Transverse colon (tissue), 4 donors: Measurements from ENCODE around the gene DPH7. TPM values are rescaled to one million over a fixed set of nuclear protein-coding genes. Genes with fewer than 3 reads are reported as not detected.
A peak's percentile ranks its signal among the peaks of the same experiment; 100 is the strongest.

Experiments used
- DNase-seq: peaks from one replicate; pipeline ENCODE4 v3.0.0-alpha.2; 2019
- H3K27ac ChIP-seq, 4 donors: fragments of 200-600 bp; sonication (generic); 2 replicates each; pipeline ENCODE4 v1.5.1; 2016 to 2018; ENCODE audit warnings: inconsistent platforms in 4 of 4
- H3K27me3 ChIP-seq: fragments of 200-600 bp; sonication (generic); 2 replicates; pipeline ENCODE4 v1.5.1; 2017; ENCODE audit warnings: inconsistent platforms
- H3K36me3 ChIP-seq, 4 donors: fragments of 200-600 bp; sonication (generic); 2 replicates each; pipeline ENCODE4 v1.5.1; 2017 to 2019; ENCODE audit warnings: inconsistent platforms in 4 of 4
- H3K4me1 ChIP-seq, 4 donors: fragments of 200-600 bp; sonication (generic); 2 replicates each; pipeline ENCODE4 v1.5.1; 2017 to 2020; ENCODE audit warnings: inconsistent platforms in 4 of 4
- H3K4me3 ChIP-seq, 4 donors: fragments of 200-600 bp; sonication (generic); 1 replicate in 1 of 4; 2 replicates in 3 of 4; pipeline versions ENCODE4 v1.5.1 to v1.6.1; 2017 to 2019; ENCODE audit warnings: inconsistent platforms in 4 of 4
- H3K9me3 ChIP-seq, 2 donors: fragments of 200-600 bp; sonication (generic); 2 replicates each; pipeline ENCODE4 v1.5.1; 2017 to 2019; ENCODE audit warnings: inconsistent platforms in 2 of 2
- EP300 ChIP-seq: sonication (generic); formaldehyde crosslinking; IDR thresholded peaks from one replicate; pipeline ENCODE4 v1.6.1; 2017; ENCODE audit warnings: antibody characterized with exemption, low read depth
- POLR2A ChIP-seq: fragments of 450-650 bp; IDR thresholded peaks from one replicate; pipeline ENCODE4 v1.6.1; 2016; ENCODE audit warnings: antibody characterized with exemption, mild to moderate bottlenecking, moderate library complexity
- POLR2AphosphoS5 ChIP-seq, 3 donors: sonication (generic); formaldehyde crosslinking; IDR thresholded peaks; one replicate each; pipeline ENCODE4 v1.6.1; 2016; ENCODE audit warnings: antibody characterized with exemption in 3 of 3
- WGBS, 2 donors: methylation state at CpG; one replicate each; pipeline ENCODE4 v1.1.5; 2018; ENCODE audit warnings: low coverage in 1 of 2; 5-methylcytosine and 5-hydroxymethylcytosine counted together
- in situ Hi-C, 4 donors: fragments of 200-750 bp; cut with MboI; loops; one replicate each; pipeline versions ENCODE4 v1.15.0 to v1.15.1; 2017; ENCODE audit warnings: low sequenced_read_pairs in 3 of 4, low pct_ligation_motif_present in 1 of 4, low pct_unique_long_range_greater_than_20kb in 1 of 4
- intact Hi-C: fragments of 100-400 bp; cut with DNase I; formaldehyde crosslinking; loops from one replicate; pipeline ENCODE4 v1.15.1; 2023; ENCODE audit warnings: low total_unique reads
- total RNA-seq, 4 donors: library from RNA; depleted of rRNA; stranded (reverse); fragments of >200 nt; gene quantifications; one replicate each; pipeline ENCODE4 v1.1.0, GENCODE V29; 2016
- TF ChIP-seq, protein P1 (sequence below), 5 experiments: fragments of 200-600 bp in 3 of 5; fragments of 450-650 bp in 2 of 5; sonication (generic) in 3 of 5; IDR thresholded peaks; 1 replicate in 2 of 5; 2 replicates in 3 of 5; pipeline ENCODE4 v1.5.1; 2016 to 2017; ENCODE audit warnings: antibody characterized with exemption in 5 of 5, inconsistent platforms in 3 of 5, mild to moderate bottlenecking in 2 of 5, moderate library complexity in 1 of 5

The DPH7 gene
- total RNA-seq, 4 donors from 2014 or later = 28.8 to 53.5 (median 36.6) TPM

DNA sequence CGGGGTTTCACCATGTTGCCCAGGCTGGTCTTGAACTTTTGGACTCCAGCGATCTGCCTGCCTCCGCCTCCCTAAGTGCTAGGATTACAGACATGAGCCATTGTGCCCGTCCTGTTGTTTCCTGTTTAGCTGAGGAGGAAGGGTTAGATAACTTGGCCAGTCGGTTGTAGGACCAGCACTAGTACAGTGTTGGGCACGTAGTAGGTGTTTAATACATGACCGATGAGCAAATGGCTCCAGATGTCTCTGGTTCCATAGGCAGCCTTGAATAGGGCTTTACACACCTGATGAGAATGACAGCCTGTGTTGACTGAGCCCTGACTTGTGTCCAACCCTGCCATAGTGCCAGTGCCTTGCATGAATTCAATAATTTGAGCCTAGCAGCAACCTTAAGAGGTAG lies 41.9 kb upstream of the DPH7 start:
- 75 to 78% methylated on average over 3 to 7 of the region's 7 CpGs for WGBS, 2 donors
- Histone ChIP-seq H3K27ac (peak overlapping the region in 2 of 4 donors; percentile 86 to 87), H3K36me3 (no peaks in the 10 kb centered on the region), H3K4me3 (peak overlapping the region in 1 of 4 donors; percentile 54), H3K4me1 (peaks cover 21 to 46% (median 35%) of the 10 kb centered on the region in 4 donors), H3K27me3 (no peaks in the 10 kb centered on the region), H3K9me3 (no peaks in the 10 kb centered on the region)
- in situ Hi-C loops (no loop called here), intact Hi-C loops (no loop called here)
- TF ChIP-seq POLR2AphosphoS5 (IDR thresholded peaks at IDR 0.05) (no peak), EP300 (no peak), POLR2A (no peak)
- TF ChIP-seq, protein P1, sequence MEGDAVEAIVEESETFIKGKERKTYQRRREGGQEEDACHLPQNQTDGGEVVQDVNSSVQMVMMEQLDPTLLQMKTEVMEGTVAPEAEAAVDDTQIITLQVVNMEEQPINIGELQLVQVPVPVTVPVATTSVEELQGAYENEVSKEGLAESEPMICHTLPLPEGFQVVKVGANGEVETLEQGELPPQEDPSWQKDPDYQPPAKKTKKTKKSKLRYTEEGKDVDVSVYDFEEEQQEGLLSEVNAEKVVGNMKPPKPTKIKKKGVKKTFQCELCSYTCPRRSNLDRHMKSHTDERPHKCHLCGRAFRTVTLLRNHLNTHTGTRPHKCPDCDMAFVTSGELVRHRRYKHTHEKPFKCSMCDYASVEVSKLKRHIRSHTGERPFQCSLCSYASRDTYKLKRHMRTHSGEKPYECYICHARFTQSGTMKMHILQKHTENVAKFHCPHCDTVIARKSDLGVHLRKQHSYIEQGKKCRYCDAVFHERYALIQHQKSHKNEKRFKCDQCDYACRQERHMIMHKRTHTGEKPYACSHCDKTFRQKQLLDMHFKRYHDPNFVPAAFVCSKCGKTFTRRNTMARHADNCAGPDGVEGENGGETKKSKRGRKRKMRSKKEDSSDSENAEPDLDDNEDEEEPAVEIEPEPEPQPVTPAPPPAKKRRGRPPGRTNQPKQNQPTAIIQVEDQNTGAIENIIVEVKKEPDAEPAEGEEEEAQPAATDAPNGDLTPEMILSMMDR (IDR thresholded peaks at IDR 0.05) = no peak
- DNase-seq = no peak

DNA sequence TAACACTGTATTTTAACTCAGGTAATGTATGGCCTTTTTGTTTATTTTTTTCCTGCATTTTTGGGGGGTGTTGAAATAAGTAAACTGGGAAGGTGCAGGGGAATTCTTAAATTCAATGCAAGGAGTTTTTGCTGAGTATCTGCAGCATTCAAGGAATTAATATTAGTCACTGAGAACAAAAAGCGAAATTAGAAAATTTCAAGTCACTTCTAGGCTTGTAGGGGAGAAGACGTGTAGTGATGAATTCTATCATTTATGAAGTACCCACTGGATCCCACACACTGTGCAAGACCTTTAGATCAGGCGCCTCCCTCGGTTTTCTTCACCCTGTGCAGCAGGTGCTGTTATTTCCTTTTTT lies 41.3 kb upstream of the DPH7 start:
- TF ChIP-seq, protein P1 (IDR thresholded peaks at IDR 0.05) = no peak
- TF ChIP-seq POLR2A = no peak
- TF ChIP-seq EP300 = no peak
- TF ChIP-seq POLR2AphosphoS5 (IDR thresholded peaks at IDR 0.05) = no peak
- peak overlapping the region; percentile 54 to 88 (median 62) for H3K4me3 ChIP-seq
- H3K4me1 ChIP-seq = peaks cover 21 to 41% (median 35%) of the 10 kb centered on the region in 4 donors
- no peaks in the 10 kb centered on the region for H3K9me3 ChIP-seq
- intact Hi-C loops = no loop called here
- H3K36me3 ChIP-seq = no peaks in the 10 kb centered on the region
- in situ Hi-C loops = no loop called here
- H3K27ac ChIP-seq = peak overlapping the region; percentile 86 to 96 (median 89)
- no peaks in the 10 kb centered on the region for H3K27me3 ChIP-seq
- DNase-seq = no peak
- WGBS, 2 donors = 40 to 45% methylated on average over 4 of the region's 4 CpGs

DNA sequence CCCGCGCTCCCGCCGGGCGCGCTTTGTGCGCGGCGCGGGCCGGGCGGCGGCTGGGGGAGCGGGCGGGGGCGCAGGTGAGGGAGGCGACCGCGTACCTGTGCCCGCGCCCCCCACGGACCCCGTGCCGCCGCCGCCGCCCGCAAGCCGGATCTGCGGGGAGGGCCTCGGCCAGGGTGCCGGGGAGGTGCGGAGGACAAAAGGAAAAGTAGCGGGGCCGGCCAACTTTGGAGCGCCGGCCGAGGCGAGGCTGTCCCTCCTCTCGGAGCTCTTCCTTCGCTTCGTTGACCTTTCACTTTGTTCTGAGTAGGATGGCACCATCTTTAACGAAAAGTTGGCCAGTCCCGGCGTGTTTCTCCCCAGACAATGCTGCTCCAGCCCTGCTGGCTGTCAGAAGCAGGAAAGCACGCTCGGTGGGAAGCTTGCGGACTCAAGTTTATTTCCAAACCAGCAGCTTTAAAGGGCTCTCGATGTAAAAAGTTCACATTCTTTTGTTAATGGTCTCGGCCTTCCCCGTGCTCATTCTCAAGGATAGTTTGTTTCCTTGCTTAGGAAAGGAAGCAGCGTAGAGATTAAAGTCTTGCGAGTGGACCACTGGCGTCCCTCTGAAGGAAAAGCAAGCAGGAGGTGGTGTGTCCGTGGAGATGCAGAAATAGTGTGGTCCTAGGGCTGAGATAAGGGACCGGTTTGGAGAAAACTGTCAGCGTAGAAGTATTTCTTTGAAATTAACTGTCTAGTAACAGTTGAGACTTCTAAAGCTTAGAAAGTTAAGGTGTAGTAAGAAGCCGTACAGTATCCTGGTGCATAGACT lies 40.7 kb upstream of the DPH7 start:
- H3K27me3 ChIP-seq = no peaks in the 10 kb centered on the region
- intact Hi-C loops = loop anchor here (5.0 kb wide), 1 partner anchor 42 kb away; the partner anchor contains the start of gene DPH7
- 0 to 3% methylated on average over 3 to 40 of the region's 58 CpGs for WGBS, 2 donors
- H3K36me3 ChIP-seq = peaks cover 0 to 2% (median 0%) of the 10 kb centered on the region in 4 donors
- H3K9me3 ChIP-seq = no peaks in the 10 kb centered on the region
- in situ Hi-C loops = no loop called here
- DNase-seq = peak; percentile 46
- peaks cover 21 to 41% (median 35%) of the 10 kb centered on the region in 4 donors for H3K4me1 ChIP-seq
- TF ChIP-seq POLR2AphosphoS5 (IDR thresholded peaks at IDR 0.05) = peak in 1 of 3 donors; percentile 9
- TF ChIP-seq, protein P1 (IDR thresholded peaks at IDR 0.05) = no peak
- H3K27ac ChIP-seq = peak overlapping the region; percentile 86 to 96 (median 89)
- H3K4me3 ChIP-seq = peak overlapping the region; percentile 54 to 88 (median 62)

DNA sequence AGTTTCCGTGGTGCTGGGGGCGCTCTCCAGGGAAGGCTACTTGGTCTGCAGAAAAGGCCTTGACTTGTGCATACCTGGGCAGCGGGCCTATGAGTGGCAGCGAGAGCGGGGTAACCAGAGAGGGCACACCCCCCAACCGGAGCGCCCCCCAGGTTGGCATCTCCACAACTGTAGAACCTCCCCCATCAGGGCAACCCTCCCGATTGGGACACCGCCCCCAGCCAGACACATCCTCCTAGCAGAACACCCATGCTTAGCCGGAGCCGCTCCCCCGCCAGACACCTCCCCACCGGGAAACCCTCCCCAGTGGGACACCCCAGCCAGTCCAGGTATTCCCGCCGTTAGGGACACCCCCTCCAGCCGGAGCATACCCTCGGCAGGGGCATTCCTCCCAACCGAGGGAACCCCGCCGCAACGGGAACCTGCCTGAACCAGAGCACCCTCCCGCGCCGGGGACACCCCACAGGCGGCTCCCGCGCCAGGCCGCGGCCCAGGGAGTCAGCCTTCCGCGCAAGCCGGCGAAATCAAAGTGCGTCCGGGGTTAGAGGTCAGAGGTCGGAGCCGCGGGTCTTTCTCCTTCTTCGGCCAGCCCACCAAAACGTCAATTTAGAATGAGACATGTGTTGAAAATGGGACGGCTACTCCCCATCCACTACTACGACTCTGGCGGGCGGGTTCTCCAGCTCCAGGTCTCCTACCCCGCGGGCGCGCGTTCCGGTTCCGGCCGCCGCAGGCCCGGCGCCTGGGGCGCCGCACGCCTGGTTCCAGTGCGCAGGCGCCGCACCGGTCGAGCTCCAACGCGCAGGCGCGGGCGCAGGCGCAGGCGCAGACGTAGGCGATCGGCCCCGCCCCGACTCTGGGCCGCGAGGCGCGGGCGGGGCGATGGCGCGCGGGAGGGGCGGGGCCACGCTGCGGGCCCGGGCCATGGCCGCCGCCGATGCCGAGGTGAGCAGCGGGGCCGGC lies 39.7 kb upstream of the DPH7 start, which contains the start of gene EHMT1:
TSS of gene EHMT1 (plus strand) at position 901 of the 963 bp plus-strand sequence. CDS start at position 925, 24 bp downstream.
- no peaks in the 10 kb centered on the region for H3K27me3 ChIP-seq
- H3K4me3 ChIP-seq = peak within 1 kb of the TSS; percentile 69 to 88 (median 82)
- intact Hi-C loops (loop anchor here (5.0 kb wide), 1 partner anchor 41 kb away; the partner anchor contains the start of gene DPH7), in situ Hi-C loops (no loop called here)
- 0% methylated on average over 34 of the region's 94 CpGs; no CpG with 5 or more reads in 1 of the 2 donors for WGBS, 2 donors
- H3K9me3 ChIP-seq = no peaks in the 10 kb centered on the region
- H3K36me3 ChIP-seq = peaks cover 0 to 6% (median 0%) of the 10 kb centered on the region in 4 donors
- peaks cover 21 to 42% (median 35%) of the 10 kb centered on the region in 4 donors for H3K4me1 ChIP-seq
- peak; percentile 91 for DNase-seq
- TF ChIP-seq POLR2A (peak; percentile 85), EP300 (no peak), POLR2AphosphoS5 (IDR thresholded peaks at IDR 0.05) (peak; percentile 12 to 87 (median 79))
- TF ChIP-seq, protein P1 (IDR thresholded peaks at IDR 0.05) = peak in 1 of 5 experiments; percentile 13
- H3K27ac ChIP-seq = peak within 1 kb of the TSS; percentile 87 to 98 (median 94)
